NT2/D1 (cell line): ENCODE measurements around the gene CEP164.

Experiments used
- YY1 ChIP-seq: IDR thresholded peaks from 2 replicates; pipeline ENCODE4 v1.6.1; 2011; ENCODE audit not compliant: insufficient read length, insufficient read depth
- ZNF274 ChIP-seq: IDR thresholded peaks from 2 replicates; pipeline ENCODE4 v1.6.1; 2011; ENCODE audit warnings: mild to moderate bottlenecking, low read depth, low read length

GRCh38 chr11:117424781-117425180 lies 97.1 kb downstream of the CEP164 start:
- TF ChIP-seq YY1 = no peak
- TF ChIP-seq ZNF274 = no peak
